Measurements from ENCODE around the gene LIPH.

LIPH gene

DNA sequence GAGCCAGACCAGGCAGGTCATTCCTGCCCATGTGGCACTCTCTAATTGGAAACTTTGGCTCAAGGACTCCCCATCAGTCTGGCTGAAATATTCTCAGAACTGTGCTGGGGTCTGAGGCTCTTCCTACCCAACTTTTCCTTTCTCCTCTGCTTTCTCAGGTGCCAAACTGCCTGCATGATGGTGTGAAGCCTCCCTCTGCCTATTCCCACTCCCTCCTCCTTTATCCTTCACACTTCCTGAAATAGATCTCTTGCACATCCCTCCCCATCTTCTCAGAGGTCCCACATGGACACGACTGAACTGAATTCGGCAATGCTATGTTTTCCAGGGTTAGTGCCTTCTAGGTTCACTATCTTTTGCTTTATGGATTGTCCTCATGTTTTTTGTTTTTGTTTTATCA lies 12.5 kb downstream of the LIPH start:
- DNase-seq, result no peak

DNA sequence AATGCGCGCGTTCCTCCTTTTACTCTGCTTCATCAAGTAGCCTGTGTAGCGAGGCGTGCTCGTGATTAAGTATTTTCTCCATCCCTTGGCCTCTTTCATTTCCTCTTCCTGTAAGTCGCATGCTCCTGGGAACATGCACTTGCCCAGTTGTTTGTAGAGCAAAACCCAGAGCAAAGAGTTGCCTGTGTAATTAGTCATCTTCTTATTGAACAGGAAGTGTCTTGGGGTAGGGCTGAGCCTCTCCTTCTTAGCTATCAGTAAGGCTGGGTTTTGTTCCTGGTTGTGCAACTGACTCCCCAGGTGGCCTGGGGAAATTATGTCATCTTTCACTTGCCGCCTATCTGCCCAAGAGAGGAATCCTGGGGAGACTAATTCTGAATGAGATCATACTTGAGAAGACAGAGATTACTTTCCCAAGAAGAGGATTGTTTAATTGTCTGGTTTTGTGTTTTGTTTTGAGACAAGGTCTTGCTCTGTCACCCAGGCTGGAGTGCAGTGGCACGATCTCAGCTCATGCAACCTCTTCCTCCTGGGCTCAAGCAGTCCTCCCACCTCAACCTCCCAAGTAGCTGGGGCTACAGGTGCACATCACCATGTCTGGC lies 14.9 kb downstream of the LIPH start:
- DNase-seq, result peak; percentile 11

DNA sequence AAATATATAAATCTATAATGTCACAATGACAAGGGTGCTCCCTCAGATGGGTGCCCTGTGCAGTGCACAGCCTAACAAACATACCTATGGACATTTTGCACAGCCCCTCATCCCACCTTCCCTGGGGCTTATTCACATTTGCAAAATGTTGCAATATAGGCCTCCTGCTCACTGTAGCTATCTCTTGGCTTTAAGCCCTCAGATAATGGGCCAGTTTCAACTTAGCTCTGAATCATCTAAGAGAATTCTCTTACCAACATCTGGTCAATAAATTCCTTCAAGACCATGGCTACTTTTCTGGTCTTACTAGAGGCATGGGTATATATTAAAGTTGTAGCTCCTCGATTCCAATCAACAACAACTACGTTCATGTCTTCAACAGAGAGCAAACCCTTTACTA lies 17.9 kb downstream of the LIPH start:
- DNase-seq, result no peak

DNA sequence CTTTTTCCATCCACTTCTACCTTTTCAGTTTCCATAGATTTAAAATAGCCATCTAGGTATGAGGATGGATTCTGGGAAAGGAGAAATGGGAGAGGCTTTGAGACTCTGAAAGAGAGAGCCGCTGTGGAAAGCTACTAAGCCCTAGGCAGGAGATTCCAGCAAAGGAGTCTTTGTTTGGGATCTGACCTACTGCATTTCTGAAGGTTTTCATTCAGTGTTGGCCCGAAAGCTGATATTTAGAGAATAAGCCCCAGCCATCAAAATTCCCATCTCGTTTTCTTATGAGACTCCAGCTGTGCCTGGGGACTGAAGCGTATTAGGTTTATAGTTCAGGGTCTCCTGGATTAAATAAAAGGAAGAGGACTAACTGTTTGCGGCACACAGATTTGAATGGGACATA lies 19.5 kb downstream of the LIPH start:
- DNase-seq, result no peak

DNA sequence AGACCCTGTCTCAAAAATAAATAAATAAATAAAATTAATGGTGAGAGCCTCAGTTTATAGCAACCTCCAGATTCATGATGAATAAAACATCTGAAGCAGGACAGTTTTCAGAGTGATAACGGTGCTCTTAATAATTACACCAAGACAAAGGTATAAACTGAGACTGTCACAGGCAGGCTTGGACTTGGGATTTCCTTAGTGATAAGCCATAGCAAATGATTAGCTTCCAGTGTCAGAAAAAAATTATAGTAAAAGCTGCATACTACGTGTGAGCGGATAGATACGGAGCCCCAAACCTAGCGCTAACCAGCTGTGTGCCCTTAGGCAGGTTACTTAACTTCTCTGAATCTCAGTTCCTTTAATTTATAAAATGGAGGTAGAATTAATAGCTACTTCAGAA lies 21.5 kb downstream of the LIPH start:
- DNase-seq, result no peak

DNA sequence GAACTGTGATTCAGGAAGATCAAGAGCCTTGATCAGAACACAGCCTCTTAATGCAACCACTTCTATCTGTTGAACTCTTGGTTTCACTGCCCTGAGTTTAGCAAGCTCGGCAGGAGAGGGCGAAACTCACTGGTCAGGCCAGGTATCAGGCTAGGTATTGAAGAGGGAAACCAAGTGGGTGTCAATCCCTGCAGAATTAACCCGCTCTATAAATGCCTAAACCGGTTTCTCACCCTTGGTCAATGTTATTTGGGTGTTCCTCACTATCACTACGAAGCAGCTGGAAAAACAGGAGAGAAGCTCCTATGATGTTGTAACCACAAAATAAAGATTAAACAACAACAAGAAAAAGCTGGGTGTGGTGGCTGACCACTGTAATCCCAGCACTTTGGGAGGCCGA lies 23.9 kb downstream of the LIPH start:
- DNase-seq, result no peak

DNA sequence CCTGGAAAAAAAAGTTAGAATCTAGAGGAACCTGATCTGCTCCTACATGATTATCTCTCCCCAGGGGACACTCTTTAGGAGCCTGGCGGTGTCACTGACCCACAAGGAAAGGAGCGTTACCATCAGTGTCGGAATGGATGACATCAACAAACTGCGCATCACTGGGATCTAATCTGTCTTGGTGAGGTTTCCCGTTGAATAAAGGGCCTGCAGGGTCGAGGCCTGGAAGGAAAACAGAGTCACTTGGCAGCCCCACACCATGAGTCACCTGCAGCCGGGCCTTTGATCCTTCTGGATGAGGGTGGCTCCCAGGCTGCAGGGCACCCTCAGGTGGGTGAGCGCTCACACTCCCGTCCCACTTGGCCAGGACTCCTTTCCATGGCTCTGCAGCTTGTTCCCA lies 25.0 kb downstream of the LIPH start:
- DNase-seq, result no peak

DNA sequence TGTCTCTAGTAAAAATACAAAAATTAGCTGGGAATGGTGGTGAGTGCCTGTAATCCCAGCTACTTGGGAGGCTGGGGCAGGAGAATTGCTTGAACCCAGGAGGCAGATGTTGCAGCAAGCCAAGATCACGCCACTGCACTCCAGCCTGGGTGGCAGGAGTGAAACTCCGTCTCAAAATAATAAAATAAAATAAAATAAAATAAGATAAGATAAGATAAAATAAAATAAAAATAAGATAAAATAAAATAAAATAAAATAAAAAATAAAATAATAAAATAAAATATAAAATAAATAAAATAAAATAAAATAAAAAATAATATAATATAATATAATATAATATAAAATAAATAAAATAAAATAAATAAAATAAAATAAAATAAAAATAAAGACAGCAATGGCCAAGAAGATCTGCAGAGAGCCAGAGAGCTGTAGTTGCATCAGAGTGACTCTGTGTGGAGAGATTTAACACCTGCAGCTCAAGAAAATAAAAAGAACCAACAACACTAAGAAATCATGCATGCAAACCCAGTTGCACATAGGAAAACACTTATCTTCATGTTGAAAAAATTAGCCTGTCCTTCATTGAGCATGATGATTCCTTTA lies 25.9 kb downstream of the LIPH start:
- no peak for DNase-seq

DNA sequence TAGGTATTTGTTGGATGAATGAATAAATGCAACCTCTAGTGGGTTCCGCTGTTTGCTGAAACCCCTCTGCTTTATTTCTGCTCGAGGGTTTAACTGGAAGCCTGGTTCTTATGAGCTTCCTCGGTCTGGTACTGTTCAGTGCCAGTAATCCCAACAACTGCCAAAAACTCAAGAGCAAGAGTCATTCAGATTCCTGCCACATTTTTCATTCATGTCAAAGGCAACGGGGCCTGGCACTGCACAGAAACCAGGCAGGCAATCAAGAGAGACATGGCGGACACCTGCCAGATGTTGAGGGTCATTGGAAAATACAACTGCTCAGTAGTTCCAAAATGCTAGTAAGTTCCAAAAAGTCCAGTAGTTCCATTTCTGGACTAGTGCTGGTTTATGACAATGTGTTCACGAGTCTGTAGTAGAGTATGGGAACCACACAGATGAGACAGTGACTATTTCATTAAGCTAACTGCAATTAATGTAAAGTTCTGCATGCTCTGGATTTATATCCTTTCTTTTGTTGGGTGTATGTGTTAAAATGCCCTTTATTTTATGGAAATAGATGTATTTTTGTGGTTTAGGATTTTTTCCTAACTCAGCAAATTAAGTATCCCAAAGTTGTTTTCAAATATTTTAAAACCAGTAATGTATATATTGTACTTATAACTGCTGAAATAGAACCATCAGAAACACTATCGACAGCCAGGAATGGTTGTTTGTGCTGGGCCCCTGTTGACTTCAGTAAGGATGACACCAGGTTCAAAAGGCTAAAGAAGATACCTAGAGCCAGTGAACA lies 30.8 kb downstream of the LIPH start:
- DNase-seq, result no peak

DNA sequence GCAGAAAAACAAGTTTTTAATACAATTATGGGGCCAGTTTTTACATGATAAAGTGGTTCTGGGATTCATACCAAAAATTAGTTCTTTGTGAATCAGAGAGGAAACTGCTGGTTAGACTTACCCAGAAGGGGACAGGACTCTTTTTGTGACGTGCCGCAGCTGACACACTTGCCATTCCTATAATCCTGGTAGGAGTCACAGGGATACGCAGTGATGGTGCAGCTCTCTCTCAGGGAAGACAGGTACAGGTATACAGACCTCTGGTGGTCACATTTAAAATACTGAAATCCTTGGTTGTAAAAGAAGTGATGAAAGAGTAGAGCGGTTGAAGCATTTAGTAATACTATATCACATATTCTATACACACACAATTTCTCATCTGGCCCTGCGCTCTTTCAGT lies 33.4 kb downstream of the LIPH start:
- DNase-seq, result no peak

DNA sequence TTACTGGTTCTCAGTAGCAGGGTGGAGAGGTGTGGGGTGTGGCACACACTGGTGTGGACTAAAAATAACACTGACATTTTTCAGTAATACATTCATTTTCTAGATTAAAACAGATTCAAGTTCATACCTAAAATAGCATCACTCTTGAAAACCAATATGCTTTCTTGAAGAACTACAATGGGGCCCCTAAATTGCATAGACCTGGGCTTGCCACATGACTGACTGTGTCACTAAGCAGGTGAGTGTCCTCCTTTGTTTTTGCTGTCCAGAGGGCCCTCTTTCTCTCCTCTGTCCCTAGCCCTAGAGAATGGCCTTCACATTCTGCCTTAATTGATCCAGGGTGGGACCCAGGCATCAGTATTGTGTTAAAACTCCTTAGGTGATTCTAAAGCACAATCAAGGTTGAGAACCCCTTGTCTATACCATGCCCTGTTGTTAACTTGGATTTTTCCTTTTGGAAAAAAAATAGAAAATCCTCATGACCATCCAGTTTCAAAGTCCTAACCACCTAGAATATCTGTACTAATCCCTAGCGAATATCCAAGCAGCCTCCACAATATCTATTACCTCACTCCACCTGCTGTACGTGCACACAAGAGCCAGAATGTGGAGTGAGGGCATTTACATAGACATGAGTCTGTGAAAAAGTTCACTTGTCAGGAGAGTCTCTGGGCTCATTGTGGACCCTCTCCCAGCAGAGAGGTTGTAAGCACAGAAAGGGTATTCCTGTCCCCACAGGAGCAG lies 34.8 kb downstream of the LIPH start:
- no peak for DNase-seq

DNA sequence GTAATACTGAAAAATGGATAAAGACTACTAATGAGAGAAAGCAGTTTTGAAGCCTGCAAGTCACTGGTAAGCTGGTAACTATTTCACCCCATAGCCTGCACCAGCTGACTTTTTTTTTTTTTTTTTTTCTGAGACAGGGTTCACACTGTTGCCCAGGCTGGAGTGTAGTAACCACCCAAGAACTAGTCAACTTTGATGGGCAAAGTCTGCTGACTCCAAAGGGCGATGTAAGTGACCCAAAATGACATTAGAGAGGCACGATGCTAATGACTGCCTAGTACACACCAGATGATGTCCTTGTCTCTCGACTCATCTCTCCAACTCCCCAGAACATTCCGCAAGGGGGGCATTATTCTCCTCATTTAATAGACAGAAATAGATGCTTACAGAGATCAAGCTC lies 40.7 kb downstream of the LIPH start:
- no peak for DNase-seq

DNA sequence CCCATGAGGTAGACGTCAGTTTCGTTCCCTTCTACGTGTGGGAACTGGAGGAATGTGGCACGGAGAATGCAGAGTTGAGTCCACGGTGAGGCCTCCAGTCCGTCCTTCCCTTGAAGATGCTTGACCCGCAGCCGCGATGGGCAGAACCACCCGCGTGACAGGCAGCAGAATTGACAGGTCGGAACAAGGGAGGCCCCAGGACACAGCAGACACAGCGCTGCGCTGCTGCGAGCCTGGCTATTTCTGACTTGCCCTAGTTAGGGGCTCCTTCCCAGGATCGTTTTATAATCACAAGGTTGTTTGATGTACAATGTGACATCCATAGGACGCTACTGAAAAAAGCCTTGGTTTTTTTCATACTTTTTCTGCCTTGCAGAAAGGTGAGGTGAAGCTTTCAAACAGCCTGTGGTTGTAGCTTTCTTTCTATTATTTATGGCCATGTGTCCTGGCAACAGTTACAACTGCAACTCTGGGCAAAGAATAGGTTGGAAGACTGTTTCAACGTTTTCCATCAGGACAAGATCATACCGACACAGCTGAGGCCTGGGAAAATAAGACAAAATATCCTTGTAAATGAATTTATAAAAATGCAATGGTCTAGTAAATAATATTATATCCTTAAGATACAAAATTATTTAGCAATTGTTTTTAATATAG lies 43.9 kb downstream of the LIPH start:
- DNase-seq, result no peak

DNA sequence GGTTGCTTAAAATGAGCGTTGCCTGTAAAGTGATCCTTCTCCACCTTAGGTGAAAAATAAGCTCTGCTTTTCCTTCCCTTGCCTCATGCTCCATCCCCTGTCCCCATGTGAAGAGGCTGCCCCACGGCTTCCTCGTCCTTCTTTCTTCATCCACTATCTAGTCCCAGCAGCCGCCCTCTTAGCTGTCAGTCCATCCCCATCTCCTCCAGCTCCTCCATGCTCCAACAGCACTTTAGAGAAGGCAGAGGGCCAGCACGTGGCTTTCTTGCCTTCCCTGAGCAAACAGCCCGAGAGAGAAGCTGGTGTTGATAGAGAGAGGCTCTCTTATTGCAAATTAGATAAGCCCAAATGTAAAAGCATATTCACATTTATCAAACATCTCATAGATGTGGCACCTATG lies 44.5 kb downstream of the LIPH start:
- DNase-seq, result no peak

DNA sequence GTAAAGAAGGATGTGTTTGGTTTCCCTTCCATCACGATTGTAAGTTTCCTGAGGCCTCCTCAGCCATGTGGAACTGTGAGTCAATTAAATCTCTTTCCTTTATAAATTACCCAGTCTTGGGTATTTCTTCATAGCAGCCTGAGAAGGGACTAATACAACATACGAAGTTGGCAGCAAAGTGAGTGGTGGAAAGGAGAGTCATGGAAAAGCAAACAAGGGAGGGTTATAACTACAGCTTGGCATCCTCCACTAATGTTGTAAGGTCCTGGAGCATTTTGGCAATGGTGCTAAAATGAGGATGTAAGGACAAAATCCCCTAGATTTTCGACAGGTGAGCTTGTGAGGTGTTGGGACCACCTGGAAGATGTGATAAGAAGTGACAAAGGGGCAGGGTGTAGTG lies 47.8 kb downstream of the LIPH start:
- DNase-seq, result no peak

DNA sequence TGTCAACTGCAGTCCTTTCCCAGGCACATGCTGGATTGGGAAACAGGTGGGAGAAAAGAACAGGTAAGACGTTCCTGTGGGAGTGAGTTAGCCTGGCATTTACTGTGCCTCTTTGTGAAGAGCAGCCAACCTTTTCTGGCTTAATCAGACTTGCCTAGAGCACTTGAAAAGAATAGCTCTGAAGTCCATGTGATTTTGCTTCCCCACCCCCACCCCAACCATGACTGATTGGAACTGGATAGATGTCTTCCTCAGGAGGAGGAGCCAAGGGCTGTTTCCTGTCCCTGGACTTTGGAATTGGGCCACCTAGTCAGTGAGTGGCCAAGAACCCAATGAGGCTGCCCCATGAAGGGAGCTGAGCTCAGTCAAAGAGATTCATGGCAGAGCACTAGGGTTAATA lies 48.9 kb downstream of the LIPH start:
- DNase-seq, result no peak

DNA sequence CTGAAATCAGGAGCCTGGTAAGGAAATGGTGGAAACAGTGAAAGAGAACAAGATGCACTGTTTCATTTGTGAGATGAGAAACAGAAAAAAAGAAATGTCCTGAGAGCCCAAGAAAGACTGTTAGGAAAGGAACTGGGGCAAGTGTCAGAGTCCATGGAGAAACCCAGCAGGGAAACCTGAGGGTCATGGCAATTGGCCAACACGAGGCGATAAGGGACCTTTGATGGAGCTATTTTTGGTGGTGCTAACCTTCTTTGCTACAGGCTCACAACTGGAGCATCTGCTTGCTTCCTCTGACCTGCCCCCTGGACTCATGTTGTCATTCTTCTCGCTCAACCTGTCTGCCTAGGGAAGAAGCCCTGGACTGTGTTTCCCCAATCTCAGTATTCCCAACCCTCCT lies 49.4 kb downstream of the LIPH start:
- no peak for DNase-seq

DNA sequence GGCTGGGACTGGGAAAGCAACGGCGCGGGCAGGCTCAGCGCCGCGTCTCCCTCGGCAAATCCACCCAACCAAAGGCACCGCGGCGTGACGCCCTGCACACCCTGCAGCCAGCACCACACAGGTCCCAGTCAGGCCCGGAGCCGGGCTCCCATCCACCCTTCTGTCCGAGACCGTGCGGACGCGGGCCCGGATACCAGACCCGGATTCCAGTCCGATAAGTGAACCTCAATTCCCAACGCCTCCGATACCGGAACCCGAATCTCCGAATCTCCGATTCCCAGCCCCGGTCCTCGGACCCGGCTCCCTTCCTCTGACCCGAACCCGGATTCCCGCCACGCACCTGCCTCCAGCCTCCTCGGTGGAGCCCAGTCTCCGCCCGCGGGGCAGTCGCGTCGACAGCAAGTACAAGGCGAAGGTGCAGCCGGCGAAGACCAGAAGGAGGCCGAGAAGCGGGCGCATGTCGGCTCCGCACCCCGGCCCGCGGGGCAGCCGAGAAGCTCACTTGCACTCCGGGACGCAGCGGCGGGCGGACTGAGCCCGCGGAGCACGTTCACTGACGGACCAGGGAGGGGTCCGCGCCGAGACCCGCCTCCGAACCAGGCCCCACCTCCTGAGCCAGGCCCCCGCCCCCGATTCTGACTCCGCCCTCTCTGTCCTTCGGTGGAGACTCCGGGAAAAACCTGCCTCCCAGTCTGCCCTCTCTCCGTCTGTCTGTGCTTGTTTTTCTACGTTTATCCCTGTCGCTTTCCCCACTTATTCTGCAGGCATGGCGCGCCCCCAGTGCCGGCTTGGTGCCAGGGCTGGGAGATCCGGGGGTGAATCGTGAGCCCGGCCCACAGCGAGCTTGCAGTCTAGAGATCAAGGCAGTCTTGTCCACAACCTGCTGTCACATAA lies 53.6 kb downstream of the LIPH start, which contains the start of gene TMEM41A:
TSS of gene TMEM41A (minus strand) at position 533 of the 894 bp plus-strand sequence. CDS start at position 459, 74 bp downstream.
- DNase-seq, result peak; percentile 90

DNA sequence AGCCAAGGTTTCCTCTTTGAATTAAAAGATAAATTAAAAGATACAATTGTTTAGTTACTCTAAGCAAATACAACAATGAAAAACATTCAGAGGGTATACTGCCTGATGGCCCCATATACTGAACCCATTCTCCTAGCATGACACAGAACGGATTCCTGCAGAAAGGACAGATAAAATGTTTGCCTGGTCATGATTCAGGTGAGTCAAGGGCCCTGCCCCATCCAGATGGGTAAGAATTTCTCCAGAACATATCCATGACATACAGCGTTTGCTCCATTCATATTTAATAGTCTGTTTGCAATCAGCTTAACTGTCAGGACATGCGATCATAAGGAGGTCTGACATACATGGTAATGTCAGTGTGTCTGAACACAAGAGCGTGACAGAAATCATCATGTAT lies 62.1 kb downstream of the LIPH start:
- no peak for DNase-seq

DNA sequence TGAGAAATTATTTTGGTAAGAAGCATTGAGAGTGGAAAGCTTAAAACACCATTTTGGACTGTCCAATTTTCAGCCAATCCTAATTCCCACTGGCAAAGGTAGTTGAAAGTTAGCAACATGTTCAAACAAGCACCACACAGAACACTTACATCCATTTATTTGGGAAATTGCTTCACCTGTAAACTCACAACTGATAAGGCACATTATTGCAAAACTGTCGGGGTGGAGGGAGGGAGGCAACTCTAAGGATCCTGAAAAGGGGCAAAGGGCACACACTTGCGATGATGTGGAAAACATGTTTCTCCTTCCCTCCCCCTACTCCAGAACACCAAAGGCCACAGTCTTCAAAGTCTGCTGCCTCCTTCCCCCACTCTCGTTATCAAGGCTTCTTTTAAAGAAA lies 62.9 kb downstream of the LIPH start:
- DNase-seq, result no peak

DNA sequence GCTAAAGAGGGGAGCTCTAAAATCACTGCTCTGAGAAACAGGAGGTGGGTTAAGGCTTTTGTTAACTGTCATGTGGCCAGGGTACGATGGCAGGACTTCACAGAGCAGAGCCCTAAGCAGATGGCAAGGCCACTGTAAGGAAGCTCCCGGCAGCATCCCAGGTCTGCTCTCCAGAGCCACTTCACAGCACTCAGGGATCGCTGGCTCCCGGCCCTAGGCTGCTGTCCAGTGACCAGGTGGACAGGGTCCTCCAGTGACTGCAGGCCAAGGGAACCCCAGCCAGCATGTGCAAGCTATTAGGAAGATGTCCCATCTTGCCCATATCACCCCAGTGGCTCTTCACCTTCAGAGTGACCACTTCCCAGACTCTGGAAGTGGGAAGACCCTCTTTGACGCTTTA lies 63.9 kb downstream of the LIPH start:
- no peak for DNase-seq

DNA sequence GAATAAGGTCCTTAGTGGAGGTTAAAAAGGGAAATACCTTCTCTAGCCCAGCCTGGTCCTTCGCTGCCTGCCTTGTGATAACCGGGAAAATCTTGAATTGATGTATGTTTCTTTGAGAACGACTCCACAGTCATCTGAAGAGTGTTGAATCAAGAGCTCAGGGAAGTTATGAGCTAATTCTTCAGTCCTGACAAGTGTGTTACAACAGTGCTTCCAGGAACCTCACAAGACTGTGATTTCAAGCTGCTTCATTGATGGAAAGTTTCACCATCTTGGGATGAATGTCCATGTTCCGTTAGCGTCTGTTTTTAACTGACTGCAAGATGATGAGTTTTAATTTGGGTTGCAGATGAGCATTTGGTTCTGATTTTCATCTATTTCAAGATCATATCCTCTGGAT lies 66.0 kb downstream of the LIPH start:
- DNase-seq, result no peak

Data from CD4-positive, alpha-beta T cell treated with Interleukin-10 for 1 hour (primary cell).